Uterus (tissue), 4 donors: ENCODE measurements around the gene LDLRAD4. TPM values are rescaled to one million over a fixed set of nuclear protein-coding genes. Genes with fewer than 3 reads are reported as not detected.
"Not testable (repeated sequence)": the region's sequence is repeated elsewhere in the genome, so short reads cannot be mapped to it uniquely, and the experiment has no call there.

Experiments
- DNase-seq, 2 donors: peaks; one replicate each; pipeline ENCODE4 v3.0.0-alpha.2; 2019 to 2020
- H3K27ac ChIP-seq, 2 donors: fragments of 200-600 bp; sonication (generic); 1 replicate in 1 of 2; 2 replicates in 1 of 2; pipeline ENCODE4 v1.5.1; 2016 to 2018
- H3K27me3 ChIP-seq, 2 donors: fragments of 200-600 bp; sonication (generic); one replicate each; pipeline ENCODE4 v1.5.1; 2018 to 2019; ENCODE audit warnings: control low read depth in 1 of 2
- H3K36me3 ChIP-seq, 2 donors: fragments of 200-600 bp; sonication (generic); one replicate each; pipeline ENCODE4 v1.5.1; 2019; ENCODE audit warnings: control low read depth in 1 of 2
- H3K4me1 ChIP-seq, 2 donors: fragments of 200-600 bp; sonication (generic); one replicate each; pipeline ENCODE4 v1.5.1; 2018 to 2019; ENCODE audit warnings: control low read depth in 1 of 2
- H3K4me3 ChIP-seq, 2 donors: fragments of 200-600 bp; sonication (generic); 1 replicate in 1 of 2; 2 replicates in 1 of 2; pipeline ENCODE4 v1.5.1; 2018 to 2019; ENCODE audit warnings: mild to moderate bottlenecking in 1 of 2
- H3K9me3 ChIP-seq, 2 donors: fragments of 200-600 bp; sonication (generic); one replicate each; pipeline ENCODE4 v1.5.1; 2019; ENCODE audit warnings: control low read depth in 1 of 2
- POLR2A ChIP-seq, 2 donors: fragments of 450-650 bp; IDR thresholded peaks; one replicate each; pipeline ENCODE4 v1.6.1; 2016; ENCODE audit warnings: antibody characterized with exemption in 2 of 2, mild to moderate bottlenecking in 1 of 2, moderate library complexity in 1 of 2
- intact Hi-C: fragments of 100-400 bp; cut with DNase I; formaldehyde crosslinking; loops from one replicate; pipeline ENCODE4 v1.15.1; 2023; ENCODE audit warnings: low total_unique reads
- microRNA-seq: library from miRNA; unstranded; fragments of <30 nt; microRNA quantifications from one replicate; pipeline ENCODE4, GENCODE V29; 2016; ENCODE audit warnings: borderline microRNAs expressed, borderline replicate concordance
- small RNA-seq: library from RNA; depleted of rRNA; stranded (forward); fragments of <200 nt; gene quantifications from one replicate; pipeline ENCODE3, GENCODE V24; 2016
- total RNA-seq, 4 donors: library from RNA; depleted of rRNA in 3 of 4; stranded (reverse); fragments of >200 nt in 3 of 4; gene quantifications; one replicate each; pipeline versions ENCODE4 v1.1.0 to v1.2.4, GENCODE V29; 2014 to 2023
- TF ChIP-seq, protein P1 (sequence below), 4 experiments: fragments of 200-600 bp in 2 of 4; fragments of 450-650 bp in 2 of 4; sonication (generic) in 2 of 4; IDR thresholded peaks; one replicate each; pipeline ENCODE4 v1.5.1; 2016 to 2019; ENCODE audit warnings: antibody characterized with exemption in 4 of 4, mild to moderate bottlenecking in 2 of 4, moderate library complexity in 1 of 4
- donor health status: DM: yes; HTN: yes; CAD: no.

Gene LDLRAD4
- total RNA-seq, 4 donors from 2014 or later: 23.8 to 82.2 (median 39.3) TPM

DNA sequence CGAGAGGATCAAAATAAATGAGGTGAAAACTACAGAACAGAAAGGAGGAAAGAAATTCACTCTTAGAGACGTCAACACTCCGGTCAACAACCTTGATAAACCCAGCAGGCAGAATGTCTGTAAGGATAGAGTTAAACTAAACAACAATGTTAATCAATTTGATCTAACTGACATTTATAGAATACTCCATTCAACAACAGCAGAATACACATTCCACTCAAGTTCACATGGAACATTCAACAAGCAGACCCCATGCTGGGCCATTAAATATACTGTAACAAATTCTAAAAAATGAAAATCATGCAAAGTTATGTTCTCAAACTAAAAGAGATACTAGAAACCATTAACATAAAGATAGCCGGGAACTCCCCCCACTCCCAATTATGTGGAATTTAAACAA, 466.0 kb downstream of the LDLRAD4 start:
- Histone ChIP-seq H3K4me1 (no peaks in the 10 kb centered on the region), H3K4me3 (no peak overlapping the region), H3K36me3 (no peaks in the 10 kb centered on the region), H3K27me3 (no peaks in the 10 kb centered on the region), H3K27ac (no peak overlapping the region), H3K9me3 (no peaks in the 10 kb centered on the region)
- DNase-seq: no peak
- TF ChIP-seq, protein P1, sequence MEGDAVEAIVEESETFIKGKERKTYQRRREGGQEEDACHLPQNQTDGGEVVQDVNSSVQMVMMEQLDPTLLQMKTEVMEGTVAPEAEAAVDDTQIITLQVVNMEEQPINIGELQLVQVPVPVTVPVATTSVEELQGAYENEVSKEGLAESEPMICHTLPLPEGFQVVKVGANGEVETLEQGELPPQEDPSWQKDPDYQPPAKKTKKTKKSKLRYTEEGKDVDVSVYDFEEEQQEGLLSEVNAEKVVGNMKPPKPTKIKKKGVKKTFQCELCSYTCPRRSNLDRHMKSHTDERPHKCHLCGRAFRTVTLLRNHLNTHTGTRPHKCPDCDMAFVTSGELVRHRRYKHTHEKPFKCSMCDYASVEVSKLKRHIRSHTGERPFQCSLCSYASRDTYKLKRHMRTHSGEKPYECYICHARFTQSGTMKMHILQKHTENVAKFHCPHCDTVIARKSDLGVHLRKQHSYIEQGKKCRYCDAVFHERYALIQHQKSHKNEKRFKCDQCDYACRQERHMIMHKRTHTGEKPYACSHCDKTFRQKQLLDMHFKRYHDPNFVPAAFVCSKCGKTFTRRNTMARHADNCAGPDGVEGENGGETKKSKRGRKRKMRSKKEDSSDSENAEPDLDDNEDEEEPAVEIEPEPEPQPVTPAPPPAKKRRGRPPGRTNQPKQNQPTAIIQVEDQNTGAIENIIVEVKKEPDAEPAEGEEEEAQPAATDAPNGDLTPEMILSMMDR (IDR thresholded peaks at IDR 0.05): no peak
- no peak for TF ChIP-seq POLR2A (IDR thresholded peaks at IDR 0.05)
- intact Hi-C loops: no loop called here

DNA sequence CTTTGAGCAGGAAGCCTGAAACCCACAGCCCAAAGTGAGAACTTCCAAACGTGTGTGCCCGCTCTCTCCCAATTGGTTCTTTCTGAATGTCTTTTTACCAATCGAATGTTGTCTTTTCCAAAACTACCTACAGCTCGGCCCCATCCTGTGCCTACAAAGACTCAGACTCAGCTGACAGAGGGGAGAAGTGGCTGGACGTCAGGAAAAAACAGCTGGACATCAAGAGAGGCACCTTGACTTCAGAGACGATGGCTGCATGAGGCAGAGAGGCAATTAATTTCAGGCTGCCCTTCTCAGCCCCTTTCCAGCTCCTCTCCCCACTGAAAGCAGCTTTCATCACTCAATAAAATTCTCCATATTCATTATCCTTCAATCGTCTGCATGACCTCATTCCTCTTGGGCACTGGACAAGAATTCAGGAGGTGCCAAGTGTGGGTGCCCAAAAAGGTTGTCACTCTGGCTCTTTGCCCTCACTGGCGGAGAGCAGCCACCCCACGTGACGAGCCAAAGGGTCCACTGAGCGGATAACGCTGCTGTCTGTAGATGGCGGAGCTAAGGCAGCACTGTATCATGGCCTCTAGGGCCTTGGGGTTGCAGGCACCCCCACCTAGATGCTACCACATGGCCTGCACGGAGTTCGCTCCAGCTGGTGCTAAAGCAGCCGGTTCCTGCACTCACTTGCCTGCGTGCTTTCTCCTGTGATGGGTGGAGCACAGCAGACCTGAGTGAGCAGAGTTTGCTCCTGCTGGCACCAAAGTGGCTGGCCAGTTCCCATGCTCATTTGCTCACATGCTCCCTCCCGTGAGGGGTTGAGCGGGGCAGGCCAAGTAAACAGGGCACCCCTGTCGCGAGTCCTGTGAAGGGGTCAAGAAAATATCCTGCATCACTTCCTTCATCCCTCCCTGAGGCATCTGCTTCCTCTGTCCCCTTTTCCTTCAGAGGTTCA, 469.9 kb downstream of the LDLRAD4 start:
- H3K36me3 ChIP-seq: no peaks in the 10 kb centered on the region
- no peak for DNase-seq
- intact Hi-C loops: no loop called here
- no peak overlapping the region for H3K4me3 ChIP-seq
- H3K27me3 ChIP-seq: no peaks in the 10 kb centered on the region
- TF ChIP-seq, protein P1 (IDR thresholded peaks at IDR 0.05): no peak
- no peak for TF ChIP-seq POLR2A (IDR thresholded peaks at IDR 0.05)
- no peaks in the 10 kb centered on the region for H3K9me3 ChIP-seq
- no peak overlapping the region for H3K27ac ChIP-seq
- H3K4me1 ChIP-seq: no peaks in the 10 kb centered on the region

DNA sequence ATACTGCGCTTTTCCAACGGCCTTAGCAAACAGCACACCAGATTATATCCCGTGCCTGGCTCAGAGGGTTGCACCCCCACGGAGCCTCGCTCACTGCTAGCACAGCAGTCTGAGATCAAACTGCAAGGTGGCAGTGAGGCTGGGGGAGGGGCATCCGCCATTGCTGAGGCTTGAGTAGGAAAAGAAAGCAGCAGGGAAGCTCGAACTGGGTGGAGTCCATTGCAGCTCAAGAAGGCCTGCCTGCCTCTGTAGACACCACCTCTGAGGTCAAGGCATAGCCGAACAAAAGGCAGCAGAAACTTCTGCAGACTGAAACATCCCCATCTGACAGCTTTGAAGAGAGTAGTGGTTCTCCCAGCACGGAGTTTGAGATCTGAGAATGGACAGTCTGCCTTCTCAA, 471.5 kb downstream of the LDLRAD4 start:
- H3K4me1 ChIP-seq, H3K36me3 ChIP-seq, H3K27me3 ChIP-seq, H3K27ac ChIP-seq, H3K4me3 ChIP-seq, H3K9me3 ChIP-seq, DNase-seq, intact Hi-C loops: not testable (repeated sequence)

DNA sequence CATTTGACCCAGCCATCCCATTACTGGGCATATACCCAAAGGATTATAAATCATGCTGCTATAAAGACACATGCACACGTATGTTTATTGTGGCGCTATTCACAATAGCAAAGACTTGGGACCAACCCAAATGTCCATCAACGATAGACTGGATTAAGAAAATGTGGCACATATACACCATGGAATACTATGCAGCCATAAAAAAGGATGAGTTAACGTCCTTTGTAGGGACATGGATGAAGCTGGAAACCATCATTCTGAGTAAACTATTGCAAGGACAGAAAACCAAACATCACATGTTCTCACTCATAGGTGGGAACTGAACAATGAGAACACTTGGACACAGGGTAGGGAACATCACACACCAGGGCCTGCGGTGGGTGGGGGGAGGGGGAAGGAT, 476.8 kb downstream of the LDLRAD4 start:
- H3K27me3 ChIP-seq, H3K27ac ChIP-seq, H3K36me3 ChIP-seq, intact Hi-C loops, H3K9me3 ChIP-seq, DNase-seq, H3K4me1 ChIP-seq, H3K4me3 ChIP-seq: not testable (repeated sequence)

DNA sequence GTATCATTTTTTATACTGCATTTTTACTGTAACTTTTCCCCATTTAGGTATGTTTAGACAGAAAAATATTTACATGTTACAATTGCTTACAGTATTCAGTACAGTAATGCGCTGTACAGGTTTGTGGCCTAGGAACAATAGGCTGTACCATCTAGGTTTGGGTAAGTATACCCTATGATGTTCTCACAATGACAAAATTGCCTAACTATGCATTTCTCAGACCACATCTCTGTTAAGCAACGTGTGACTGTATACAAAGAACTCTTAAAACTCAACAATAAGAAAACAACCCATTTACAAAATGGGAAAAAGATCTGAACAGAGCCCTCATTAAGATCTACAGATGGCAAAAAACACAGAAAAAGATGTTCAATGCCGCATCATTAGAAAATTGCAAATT, 478.4 kb downstream of the LDLRAD4 start:
- intact Hi-C loops: no loop called here

DNA sequence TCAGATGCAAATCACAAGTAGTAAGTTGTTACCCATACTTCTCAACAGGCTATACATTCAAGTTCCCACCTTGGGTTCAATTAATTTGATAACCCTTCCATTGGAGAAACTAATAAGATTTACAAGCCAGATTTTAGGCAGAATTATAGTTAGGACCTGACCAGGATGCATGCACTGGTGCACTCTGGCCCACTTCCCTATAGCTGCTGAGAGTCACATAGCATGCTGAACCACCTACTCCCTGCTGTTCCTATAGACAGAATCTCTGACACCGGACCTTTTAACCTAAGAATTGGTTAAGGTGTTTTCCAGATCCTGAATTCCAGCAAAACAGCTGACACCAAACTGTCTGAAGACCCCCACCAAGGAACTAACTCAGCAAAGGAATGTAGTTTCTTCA, 481.6 kb downstream of the LDLRAD4 start:
- no peaks in the 10 kb centered on the region for H3K36me3 ChIP-seq
- intact Hi-C loops: no loop called here
- no peak overlapping the region for H3K27ac ChIP-seq
- no peak for DNase-seq
- H3K4me3 ChIP-seq: no peak overlapping the region
- peaks cover 0 to 7% of the 10 kb centered on the region in 2 donors for H3K9me3 ChIP-seq
- no peaks in the 10 kb centered on the region for H3K4me1 ChIP-seq
- H3K27me3 ChIP-seq: no peaks in the 10 kb centered on the region
- TF ChIP-seq POLR2A (IDR thresholded peaks at IDR 0.05): no peak
- TF ChIP-seq, protein P1 (IDR thresholded peaks at IDR 0.05): no peak

More for the DNA sequence above, 478.4 kb downstream of the LDLRAD4 start:
- TF ChIP-seq POLR2A (IDR thresholded peaks at IDR 0.05): no peak
- Histone ChIP-seq H3K9me3 (peaks cover 0 to 7% of the 10 kb centered on the region in 2 donors), H3K36me3 (no peaks in the 10 kb centered on the region), H3K27me3 (no peaks in the 10 kb centered on the region), H3K27ac (no peak overlapping the region), H3K4me1 (no peaks in the 10 kb centered on the region), H3K4me3 (no peak overlapping the region)
- DNase-seq: no peak

Small RNA genes within 50 kb of the gene (microRNA-seq; reads per million reads assigned to microRNA genes)
- gene MIR4526: not detected
- not detected for gene MIR5190

Small RNA genes within 50 kb of the gene (small RNA-seq; reads per million reads assigned to genes)
- gene MIR4526 (not detected), gene MIR5190 (not detected)

Other genes starting within 250 kb of the LDLRAD4 start
- 10 to 100 TPM; 35.3 to 80.3 (median 66.6) TPM for gene CEP192, start 227.4 kb upstream of the LDLRAD4 start, total RNA-seq